Muscle of leg (tissue), 11 donors: ENCODE data around the gene CCDC12. TPM values are rescaled to one million over a fixed set of nuclear protein-coding genes. Genes with fewer than 3 reads are reported as not detected.

Source experiments
- DNase-seq: peaks from one replicate; pipeline ENCODE4 v3.0.0; 2013
- H3K27ac ChIP-seq: one replicate; pipeline ENCODE4 v1.5.1; 2013; ENCODE audit warnings: mild to moderate bottlenecking, low read length, control low read depth
- H3K27me3 ChIP-seq: one replicate; pipeline ENCODE4 v1.6.1; 2013; ENCODE audit warnings: low read length; ENCODE audit not compliant: control insufficient read depth, insufficient read depth
- H3K36me3 ChIP-seq: one replicate; pipeline ENCODE4 v1.6.1; 2013; ENCODE audit warnings: low read length; ENCODE audit not compliant: control insufficient read depth, insufficient read depth
- H3K4me1 ChIP-seq: one replicate; pipeline ENCODE4 v1.6.1; 2013; ENCODE audit warnings: low read length; ENCODE audit not compliant: control insufficient read depth, insufficient read depth
- H3K4me3 ChIP-seq: one replicate; pipeline ENCODE4 v1.5.1; 2013; ENCODE audit warnings: low read length, control low read depth
- H3K9me3 ChIP-seq: replicated peaks from 2 replicates; pipeline ENCODE4 v1.6.1; 2013; ENCODE audit warnings: low read depth, low read length; ENCODE audit not compliant: control insufficient read depth
- WGBS: methylation state at CpG from one replicate; pipeline ENCODE4 v1.1.5; 2013; ENCODE audit warnings: missing lambda C conversion rate; ENCODE audit not compliant: insufficient coverage; 5-methylcytosine and 5-hydroxymethylcytosine counted together
- polyA plus RNA-seq, 8 donors: library from polyadenylated mRNA; unstranded; fragments of 120-200 nt; gene quantifications; one replicate each; pipeline versions ENCODE4 v1.2.1 to v1.2.3, GENCODE V29; 2013; ENCODE audit warnings: inconsistent platforms in 1 of 8, low replicate concordance in 1 of 8; ENCODE audit not compliant: insufficient read length in 8 of 8, insufficient read depth in 1 of 8
- total RNA-seq: library from RNA; stranded (reverse); fragments of 120-200 nt; gene quantifications from one replicate; pipeline ENCODE4 v1.2.4, GENCODE V29; 2013

Gene CCDC12
- total and polyA plus RNA-seq, 9 donors, result 37.7 to 56.4 (median 46.9) TPM

DNA sequence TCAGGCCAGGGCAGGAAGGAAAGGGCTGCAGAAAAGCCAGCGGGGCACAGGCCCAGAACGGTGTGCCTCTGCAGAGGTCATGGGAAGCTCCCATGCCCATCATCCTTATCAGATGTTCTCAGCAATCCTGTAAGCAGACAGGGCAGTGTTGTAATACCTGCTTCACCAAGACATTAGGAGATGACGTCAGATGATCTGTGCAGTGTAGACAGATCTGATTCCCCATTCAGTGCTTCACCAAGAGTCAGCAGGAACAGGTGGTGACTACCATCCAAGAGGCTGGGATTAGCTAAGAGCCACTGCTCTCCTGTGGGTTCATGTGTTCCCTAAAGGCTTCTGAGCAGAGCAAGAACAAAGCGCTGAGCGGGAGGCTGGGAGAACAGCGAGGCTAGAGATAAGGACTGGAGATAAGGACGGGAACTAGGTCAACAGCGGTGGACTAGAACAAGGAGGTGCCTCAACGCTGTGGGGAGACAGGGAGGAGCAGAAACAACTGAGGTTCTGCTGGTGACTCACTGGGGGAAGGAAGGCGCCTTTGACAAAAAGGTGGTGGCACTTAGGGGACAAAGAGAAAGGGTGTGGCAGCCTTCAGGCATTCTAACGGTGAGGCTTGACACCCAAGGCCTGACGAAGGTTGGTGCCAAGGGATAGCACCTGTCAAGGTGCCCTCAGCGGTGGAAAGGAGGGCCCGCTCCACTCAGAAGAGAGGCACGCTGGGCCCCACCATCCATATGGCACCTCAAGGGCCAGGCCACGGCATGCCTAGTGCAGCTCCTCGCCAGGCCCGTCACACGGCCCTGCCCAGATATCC lies 28.4 kb downstream of the CCDC12 start:
- no peaks in the 10 kb centered on the region for H3K27me3 ChIP-seq
- peaks cover 53% of the 10 kb centered on the region for H3K4me1 ChIP-seq
- no peak overlapping the region for H3K4me3 ChIP-seq
- H3K36me3 ChIP-seq, result peaks cover 21% of the 10 kb centered on the region
- DNase-seq, result no peak
- 70% methylated on average over 17 of the region's 19 CpGs for WGBS
- H3K27ac ChIP-seq, result peak overlapping the region; percentile 69
- peaks cover 2% of the 10 kb centered on the region for H3K9me3 ChIP-seq

DNA sequence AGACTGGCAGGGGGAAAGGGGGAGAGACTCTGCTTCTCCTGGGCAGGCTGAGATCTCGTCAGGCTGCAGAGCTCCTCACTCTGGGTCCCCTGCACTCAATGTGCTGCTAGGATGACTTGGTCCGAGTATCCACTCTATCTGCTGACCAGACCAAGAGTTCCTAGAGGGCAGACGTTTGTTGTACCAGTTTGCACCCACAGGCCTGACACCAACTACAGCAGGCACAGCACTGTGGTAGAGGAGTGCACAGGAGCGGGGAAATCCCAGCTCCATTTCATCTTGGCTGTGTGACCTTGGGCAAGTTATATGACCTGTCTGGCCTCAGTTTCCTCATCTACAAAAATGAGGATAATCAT lies 29.0 kb downstream of the CCDC12 start:
- H3K4me1 ChIP-seq, result peaks cover 54% of the 10 kb centered on the region
- WGBS, result 95% methylated on average over 2 of the region's 4 CpGs
- DNase-seq, result no peak
- peak overlapping the region; percentile 15 for H3K27ac ChIP-seq
- H3K36me3 ChIP-seq, result peaks cover 25% of the 10 kb centered on the region
- no peaks in the 10 kb centered on the region for H3K27me3 ChIP-seq
- H3K4me3 ChIP-seq, result no peak overlapping the region
- H3K9me3 ChIP-seq, result peaks cover 2% of the 10 kb centered on the region

DNA sequence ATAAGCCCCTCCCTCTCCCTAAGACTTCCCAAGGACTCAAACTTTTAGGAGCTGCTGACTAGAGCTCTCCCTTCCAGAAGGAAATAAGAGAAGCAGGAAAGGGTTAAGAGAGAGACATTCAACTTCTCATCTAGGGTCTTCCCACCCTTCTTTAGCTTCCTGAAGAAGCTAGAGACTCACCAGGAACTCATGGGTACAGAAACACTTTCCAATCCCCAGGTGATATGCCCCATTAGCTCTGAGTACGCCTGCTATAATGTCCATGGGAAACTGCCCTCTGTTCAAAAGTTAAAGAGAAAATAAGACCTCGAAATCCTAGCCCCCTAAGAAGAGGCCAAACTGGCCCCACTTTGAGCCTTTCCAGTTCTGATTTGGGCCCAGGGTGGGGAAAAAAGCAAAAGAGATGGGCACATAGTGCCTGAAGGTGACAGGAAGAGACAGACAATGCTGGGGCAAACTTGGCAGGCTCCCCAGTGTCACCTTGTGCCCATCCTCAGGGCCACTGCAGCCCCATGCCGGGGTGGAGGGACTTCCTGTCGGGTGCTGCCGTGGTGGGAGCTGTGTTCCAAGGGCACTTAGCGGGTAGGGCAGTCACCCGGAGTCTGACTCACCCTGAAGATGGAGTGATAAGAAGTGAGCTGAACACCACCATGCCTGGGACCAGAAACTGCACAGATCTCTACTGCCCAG lies 29.5 kb downstream of the CCDC12 start:
- Histone ChIP-seq H3K9me3 (peaks cover 2% of the 10 kb centered on the region), H3K27me3 (no peaks in the 10 kb centered on the region), H3K27ac (no peak overlapping the region), H3K4me3 (no peak overlapping the region), H3K4me1 (peaks cover 56% of the 10 kb centered on the region), H3K36me3 (peaks cover 30% of the 10 kb centered on the region)
- 56% methylated on average over 4 of the region's 7 CpGs for WGBS
- DNase-seq, result no peak

DNA sequence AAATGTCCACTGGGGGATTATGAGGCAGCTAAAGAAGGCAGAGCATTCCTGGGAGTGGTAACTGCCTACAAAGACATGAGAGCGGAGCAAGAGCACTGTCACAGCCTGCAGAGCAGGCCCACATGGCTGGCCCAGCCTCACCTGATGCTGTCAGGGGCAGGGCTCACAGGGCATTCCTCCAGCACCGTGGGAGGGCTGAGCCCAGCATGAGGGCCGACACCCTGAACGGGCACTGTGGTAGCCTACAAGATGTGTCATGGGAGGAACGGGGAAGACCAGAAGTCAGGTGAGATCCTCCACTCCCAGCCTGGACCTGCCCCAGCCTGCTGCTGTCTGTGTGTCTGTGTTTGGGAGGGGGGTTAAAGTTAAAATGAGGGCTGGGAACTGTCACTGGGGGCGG lies 30.1 kb downstream of the CCDC12 start:
- DNase-seq, result no peak

DNA sequence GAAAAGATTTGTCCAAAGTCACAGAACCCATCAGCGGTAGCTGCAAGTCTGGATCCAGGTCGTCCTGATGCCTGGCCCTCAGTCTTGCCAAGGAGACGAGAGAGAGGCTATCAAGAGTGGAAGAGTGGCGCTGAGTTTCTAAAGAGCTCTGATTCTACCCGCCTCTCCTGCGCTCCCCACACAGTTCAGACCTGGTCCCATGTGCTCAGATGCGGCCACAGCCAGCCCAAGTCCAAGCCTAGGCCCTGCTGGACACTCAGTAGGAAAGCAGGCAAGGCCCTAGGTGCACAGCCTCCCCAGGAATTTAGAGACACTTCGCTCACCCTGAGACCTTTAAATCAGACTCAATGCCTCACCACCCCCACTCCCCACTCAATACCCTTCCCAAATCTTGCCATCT lies 32.4 kb downstream of the CCDC12 start:
- no peaks in the 10 kb centered on the region for H3K27me3 ChIP-seq
- H3K4me3 ChIP-seq, result no peak overlapping the region
- peaks cover 51% of the 10 kb centered on the region for H3K4me1 ChIP-seq
- peaks cover 53% of the 10 kb centered on the region for H3K36me3 ChIP-seq
- H3K27ac ChIP-seq, result peak overlapping the region; percentile 49
- DNase-seq, result no peak
- 90% methylated on average over 8 of the region's 8 CpGs for WGBS
- H3K9me3 ChIP-seq, result peaks cover 2% of the 10 kb centered on the region

More for the DNA sequence above, 30.1 kb downstream of the CCDC12 start:
- no peak overlapping the region for H3K27ac ChIP-seq
- WGBS, result 86% methylated on average over 5 of the region's 6 CpGs
- peaks cover 36% of the 10 kb centered on the region for H3K36me3 ChIP-seq
- H3K4me3 ChIP-seq, result no peak overlapping the region
- H3K9me3 ChIP-seq, result peaks cover 2% of the 10 kb centered on the region
- H3K27me3 ChIP-seq, result no peaks in the 10 kb centered on the region
- H3K4me1 ChIP-seq, result peaks cover 56% of the 10 kb centered on the region

DNA sequence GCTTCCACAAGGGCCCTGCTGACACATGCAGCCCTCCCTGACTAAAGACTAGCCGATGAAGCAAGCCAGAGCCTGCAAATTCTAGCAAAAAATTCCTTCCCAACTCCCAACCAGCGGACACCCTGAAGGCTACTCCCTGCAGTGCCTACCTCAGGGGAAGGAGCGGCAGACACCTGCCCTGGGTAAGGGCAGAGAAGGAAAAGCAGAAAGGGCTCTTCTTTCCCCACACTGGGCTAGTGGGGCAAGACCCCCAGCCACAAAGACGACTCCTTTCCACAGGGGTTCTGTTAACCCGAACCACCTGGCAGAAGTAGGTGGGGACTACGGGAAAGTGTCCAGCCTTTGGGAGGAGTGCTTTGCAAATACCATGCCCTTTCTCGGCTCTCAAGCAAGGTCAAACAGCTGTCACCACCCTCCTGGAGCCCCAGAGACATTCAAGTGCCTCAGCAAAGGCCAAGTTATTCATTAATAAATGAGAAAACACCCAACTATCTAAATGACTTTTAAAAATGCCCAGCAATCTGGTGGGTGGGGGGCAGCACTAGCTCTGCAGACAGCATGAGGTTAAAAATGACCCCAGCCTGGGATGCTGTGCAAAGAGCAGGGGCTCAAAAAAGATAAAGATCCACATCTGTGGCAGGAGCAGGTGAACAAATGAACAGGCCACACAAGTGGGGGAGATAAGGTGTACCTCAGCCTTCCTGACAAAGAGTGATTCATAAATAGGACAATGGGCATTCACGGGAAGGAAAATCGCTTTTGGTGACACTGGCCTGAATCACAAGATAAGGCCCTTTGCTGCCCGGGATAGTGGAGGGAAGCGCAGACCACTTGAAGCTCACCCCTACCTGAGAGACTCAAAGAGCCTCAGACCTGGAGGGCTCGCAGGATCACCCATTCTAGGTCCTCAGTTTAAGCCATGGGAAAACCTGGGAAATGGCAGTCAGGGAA lies 33.0 kb downstream of the CCDC12 start:
- Histone ChIP-seq H3K27ac (peak overlapping the region; percentile 49), H3K9me3 (peaks cover 2% of the 10 kb centered on the region), H3K4me3 (no peak overlapping the region), H3K36me3 (peaks cover 54% of the 10 kb centered on the region), H3K4me1 (peaks cover 47% of the 10 kb centered on the region), H3K27me3 (no peaks in the 10 kb centered on the region)
- WGBS, result 83% methylated on average over 2 of the region's 12 CpGs
- DNase-seq, result no peak

DNA sequence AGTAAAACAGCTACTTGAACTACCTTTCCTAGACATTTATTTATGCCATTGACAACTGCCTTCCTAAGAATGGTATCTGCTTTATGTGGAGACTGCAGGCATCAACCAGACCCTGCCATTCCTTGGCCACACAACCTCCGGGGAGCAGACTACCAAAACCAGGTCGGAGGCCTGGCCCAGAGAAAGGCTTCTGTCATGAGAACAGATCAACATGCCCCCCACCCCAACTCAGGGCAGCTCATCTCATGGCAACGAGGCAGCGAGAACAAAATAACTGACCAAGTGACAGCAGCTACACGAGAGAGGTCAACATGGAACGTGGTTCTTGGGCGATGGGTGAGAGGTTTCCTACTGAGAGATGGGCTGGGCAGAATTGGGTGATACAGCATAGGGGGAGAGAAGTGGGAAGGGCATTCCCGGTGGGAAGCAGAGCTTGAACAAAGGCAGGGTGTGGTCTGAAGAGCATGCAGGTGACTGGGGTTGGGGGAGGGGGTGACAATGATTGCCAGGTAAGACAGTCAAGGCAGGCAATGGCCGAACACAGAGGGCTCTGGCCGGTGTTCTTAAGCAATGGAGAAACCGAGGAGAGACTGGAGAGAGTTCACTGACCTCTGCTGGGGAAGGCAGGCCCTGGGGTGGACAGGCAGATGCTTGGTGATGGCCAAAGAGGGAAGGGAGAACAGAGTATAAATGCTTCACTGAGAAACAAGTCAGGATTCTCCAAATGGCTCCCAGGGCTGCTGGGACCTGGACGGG lies 33.9 kb downstream of the CCDC12 start:
- H3K27ac ChIP-seq, result peak overlapping the region; percentile 47
- 79% methylated on average over 10 of the region's 12 CpGs for WGBS
- H3K4me3 ChIP-seq, result no peak overlapping the region
- DNase-seq, result no peak
- H3K9me3 ChIP-seq, result peaks cover 2% of the 10 kb centered on the region
- H3K27me3 ChIP-seq, result no peaks in the 10 kb centered on the region
- H3K36me3 ChIP-seq, result peaks cover 56% of the 10 kb centered on the region
- peaks cover 38% of the 10 kb centered on the region for H3K4me1 ChIP-seq

DNA sequence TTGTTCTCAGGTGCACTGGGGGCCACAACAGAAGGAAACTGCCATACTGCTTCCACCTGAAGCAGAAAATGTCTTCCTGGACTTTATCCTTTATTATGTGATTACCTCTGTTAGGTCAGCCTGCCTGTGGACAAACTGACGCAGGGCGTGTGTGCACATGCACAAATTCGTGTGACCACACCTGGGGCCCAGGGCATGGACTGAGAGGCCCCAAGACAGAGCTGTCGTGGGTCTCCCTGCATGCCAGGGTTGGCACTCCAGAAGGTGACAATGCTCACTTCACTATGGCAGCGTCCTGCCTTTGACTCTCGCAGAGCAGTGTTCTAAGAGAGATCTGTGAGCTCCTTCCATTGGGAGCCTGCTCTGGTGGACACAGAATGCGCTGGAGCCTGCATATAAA lies 34.5 kb downstream of the CCDC12 start:
- WGBS, result 96% methylated on average over 4 of the region's 7 CpGs
- H3K36me3 ChIP-seq, result peaks cover 56% of the 10 kb centered on the region
- no peak for DNase-seq
- H3K27ac ChIP-seq, result peak overlapping the region; percentile 7
- H3K27me3 ChIP-seq, result no peaks in the 10 kb centered on the region
- peaks cover 35% of the 10 kb centered on the region for H3K4me1 ChIP-seq
- H3K9me3 ChIP-seq, result peaks cover 2% of the 10 kb centered on the region
- H3K4me3 ChIP-seq, result no peak overlapping the region

DNA sequence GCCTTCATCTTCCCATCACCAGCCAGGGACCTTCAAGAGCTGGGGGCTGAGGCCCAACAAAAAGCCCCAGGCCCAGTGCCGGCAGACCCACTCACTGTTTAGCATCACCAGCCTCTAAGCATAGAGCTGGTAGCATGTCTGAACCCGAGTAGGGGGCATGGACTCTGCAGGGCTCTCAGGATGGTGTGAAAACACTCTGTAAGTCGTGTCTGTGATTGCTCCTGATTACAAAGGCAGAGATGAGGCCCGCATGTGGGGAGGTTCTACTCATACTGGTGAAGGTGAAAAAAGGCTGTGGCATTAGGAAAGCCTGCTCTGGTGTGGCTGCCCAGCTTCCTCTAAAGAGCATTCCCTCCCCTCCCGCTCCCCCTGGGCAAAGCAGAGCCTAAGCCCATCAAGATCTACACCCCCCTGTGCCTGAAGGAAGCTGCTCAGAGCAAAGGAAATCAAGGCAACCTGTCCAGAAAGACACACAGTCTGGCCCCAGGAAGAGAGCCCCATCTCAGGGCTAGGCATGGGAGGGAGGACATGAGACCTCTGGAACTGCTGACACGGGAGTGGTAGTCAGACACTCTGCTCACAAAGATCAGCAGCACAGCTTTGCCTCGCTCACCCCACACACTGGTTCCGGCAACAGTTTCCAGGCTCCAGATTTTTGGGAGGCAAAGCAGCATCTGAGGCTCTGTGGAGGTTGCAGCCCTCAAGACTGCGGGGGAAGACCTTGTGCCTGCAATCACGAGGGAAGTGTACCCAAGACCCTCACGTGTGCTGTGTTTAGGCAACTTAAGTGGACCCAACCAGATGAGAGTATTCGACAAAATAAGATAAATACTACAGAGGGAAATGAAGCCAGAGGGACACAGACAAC lies 36.7 kb downstream of the CCDC12 start:
- H3K9me3 ChIP-seq, result no peaks in the 10 kb centered on the region
- DNase-seq, result no peak
- peaks cover 58% of the 10 kb centered on the region for H3K36me3 ChIP-seq
- H3K4me3 ChIP-seq, result no peak overlapping the region
- 90% methylated on average over 4 of the region's 12 CpGs for WGBS
- no peaks in the 10 kb centered on the region for H3K27me3 ChIP-seq
- H3K27ac ChIP-seq, result no peak overlapping the region
- peaks cover 56% of the 10 kb centered on the region for H3K4me1 ChIP-seq
